Measurements from ENCODE around the gene AKAP13.

AKAP13 gene

DNA sequence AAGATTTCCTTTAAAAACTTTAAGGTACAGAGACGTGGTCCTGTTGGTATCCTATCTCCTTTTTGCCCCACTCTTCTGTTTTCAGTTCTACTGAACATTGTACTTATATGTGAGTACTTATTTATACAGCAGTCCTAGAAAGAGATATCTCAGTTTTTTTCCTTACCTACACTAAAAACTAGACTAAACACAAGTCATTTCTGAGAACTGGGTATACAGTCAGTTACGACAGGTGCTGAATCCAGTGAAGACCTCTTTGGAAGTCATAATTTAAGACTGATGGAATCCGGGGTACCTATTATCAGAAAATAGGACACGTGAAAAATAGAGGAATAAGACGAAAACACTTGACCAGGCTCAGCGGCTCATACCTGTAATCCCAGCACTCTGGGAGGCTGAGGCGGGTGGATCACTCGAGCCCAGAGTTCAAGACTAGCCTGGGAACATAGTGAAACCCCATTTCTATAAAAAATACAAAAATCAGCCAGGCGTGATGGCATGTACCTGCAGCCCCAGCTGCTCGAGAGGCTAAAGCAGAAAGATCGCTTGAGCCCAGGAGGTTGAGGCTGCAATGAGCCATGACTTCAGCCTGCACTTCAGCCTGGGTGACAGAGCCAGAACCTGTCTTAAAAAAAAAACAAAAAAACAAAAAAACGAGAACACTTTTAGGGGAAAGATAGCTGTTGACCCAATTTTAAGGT lies 338.0 kb downstream of the AKAP13 start:
- no peak for DNase-seq

- no peak for DNase-seq
Observed at GRCh38 chr15:85718981-85719380, 338.6 kb downstream of the AKAP13 start.

DNA sequence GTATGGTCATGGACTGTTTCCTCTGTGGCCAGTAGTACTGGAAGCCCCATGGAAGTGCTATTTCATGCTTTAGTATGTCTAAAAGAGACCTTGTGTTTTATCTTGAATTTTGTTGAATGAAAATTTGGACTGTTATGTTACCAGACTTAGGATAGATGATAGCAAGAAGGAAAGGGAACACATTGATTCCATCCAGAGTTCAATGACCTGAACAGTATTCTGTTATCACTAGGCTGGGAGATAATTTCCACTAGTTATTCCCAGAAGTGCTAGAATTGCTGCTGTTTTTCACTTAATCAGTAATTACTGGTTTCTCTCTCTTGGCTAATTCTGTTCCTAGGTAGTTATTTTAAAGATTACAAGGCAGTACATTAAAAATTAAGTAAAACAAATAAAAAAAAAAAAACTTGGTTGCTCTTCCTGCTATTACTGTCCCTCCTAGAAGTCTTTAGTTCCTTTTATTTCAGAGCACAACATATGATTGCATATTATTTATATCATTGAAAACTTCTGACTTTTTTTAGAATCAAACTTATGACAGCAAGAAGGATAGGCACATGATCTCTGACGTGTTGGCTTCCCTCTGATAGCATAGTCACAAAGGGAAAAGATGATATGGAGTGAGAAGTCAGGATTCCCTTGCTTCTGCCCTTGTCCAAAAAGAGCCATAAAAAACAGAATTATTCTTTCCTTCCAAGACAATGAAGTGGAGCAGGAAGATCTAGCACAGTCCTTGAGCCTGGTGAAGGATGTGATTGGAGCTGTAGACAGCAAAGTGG lies 342.2 kb downstream of the AKAP13 start:
- DNase-seq = no peak

DNA sequence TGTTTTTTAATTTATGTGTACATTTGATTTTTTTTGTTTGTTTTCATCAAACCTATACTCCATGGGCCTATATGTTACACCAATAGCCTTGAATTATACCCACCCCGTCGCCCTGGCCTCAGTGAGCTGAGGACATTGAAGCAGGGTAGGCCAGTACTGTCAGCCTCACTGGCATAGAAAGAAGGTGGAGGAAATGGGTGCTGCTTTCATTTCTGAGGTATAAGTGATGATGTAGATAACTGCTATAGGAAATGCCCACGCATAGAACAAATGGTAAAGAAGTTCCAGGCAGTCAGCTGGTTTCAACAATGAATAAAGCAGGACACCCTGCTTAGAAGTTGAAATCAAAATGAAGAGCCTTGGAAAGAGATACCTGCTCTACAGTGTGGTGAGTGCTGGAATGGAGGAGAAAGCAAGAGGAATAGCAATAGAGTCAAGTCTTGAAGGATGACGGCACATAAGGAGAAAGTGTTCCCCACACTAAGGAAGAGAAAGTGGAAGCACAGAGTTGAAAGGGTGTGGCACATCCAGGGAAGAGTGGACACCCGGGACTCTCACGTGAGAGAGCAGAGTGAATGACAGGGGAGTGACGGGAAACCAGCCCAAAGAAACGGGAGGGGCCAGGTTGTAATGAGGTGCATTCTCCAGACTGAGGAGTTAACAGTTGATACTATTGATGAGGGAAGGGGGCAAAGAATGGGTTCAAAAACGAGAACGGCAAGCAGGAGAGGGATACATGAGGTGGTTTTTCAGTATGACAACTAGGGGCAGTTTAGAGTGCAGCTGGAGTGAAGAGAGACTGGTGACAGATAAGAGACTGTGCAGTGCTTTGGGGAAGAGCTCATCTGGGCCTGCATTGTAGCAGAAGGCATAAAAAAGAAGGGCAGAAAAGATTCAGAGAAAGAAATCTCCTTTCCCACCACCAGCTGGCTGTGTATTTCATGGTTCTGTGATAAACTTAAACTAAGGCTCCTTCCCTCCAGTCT lies 343.9 kb downstream of the AKAP13 start:
- DNase-seq = no peak

GRCh38 chr15:85725019-85725418 lies 344.6 kb downstream of the AKAP13 start:
- DNase-seq = no peak

DNA sequence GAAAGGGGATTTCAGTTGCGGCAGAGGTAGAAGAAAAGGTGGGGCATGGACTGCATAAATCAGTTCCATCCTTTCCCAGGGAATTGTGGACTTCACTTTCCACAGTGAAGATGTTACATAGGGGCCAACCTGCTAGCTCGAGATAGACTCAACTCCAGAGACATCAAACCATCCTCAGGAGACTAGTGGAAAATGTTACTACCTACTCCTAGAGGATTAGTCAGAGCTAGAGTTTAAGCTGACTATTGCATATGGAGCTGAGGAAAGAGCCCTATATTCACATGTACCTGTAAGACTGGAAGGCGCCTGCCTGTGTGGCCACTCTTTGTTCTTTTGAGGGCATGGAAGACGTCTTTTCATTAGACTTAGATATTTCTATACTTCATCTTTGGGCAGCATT lies 345.2 kb downstream of the AKAP13 start:
- no peak for DNase-seq

DNA sequence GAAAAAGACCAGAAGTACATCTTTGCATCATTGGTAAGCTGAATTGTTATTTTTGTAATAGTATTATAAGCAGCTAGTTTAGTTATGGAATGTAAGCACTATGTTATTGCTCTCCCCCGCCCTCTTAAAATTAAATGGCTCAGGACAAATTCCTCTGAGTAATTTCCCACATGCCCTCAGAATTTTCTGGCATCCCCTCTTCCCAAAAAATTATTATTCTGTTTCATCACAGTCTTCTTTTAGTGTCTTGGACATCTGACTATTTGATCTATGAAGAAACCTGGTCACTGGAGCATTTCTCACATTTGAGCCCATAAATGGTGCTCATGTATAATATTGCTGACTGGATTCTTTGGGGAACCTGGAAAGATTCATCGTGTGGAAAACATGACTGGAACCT lies 346.1 kb downstream of the AKAP13 start:
- DNase-seq = no peak

- DNase-seq = no peak
Observed at GRCh38 chr15:85727068-85727467, 346.7 kb downstream of the AKAP13 start.

GRCh38 chr15:85730001-85730820 lies 349.8 kb downstream of the AKAP13 start:
- peak; percentile 60 to 71 for DNase-seq

GRCh38 chr15:85733416-85733815 lies 353.0 kb downstream of the AKAP13 start:
- no peak for DNase-seq

- no peak for DNase-seq
Observed at GRCh38 chr15:85737061-85737460, 356.7 kb downstream of the AKAP13 start.

DNA sequence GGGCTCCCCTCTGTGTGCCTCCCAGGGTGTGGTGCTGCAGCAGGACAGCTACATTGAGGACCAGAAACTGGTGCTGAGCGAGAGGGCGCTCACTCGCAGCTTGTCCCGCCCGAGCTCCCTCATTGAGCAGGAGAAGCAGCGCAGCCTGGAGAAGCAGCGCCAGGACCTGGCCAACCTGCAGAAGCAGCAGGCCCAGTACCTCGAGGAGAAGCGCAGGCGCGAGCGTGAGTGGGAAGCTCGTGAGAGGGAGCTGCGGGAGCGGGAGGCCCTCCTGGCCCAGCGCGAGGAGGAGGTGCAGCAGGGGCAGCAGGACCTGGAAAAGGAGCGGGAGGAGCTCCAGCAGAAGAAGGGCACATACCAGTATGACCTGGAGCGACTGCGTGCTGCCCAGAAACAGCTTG lies 360.6 kb downstream of the AKAP13 start:
- DNase-seq = no peak

- no peak for DNase-seq
Observed at GRCh38 chr15:85741662-85742061, 361.3 kb downstream of the AKAP13 start.

GRCh38 chr15:85742186-85742821 lies 361.9 kb downstream of the AKAP13 start:
- no peak for DNase-seq

DNA sequence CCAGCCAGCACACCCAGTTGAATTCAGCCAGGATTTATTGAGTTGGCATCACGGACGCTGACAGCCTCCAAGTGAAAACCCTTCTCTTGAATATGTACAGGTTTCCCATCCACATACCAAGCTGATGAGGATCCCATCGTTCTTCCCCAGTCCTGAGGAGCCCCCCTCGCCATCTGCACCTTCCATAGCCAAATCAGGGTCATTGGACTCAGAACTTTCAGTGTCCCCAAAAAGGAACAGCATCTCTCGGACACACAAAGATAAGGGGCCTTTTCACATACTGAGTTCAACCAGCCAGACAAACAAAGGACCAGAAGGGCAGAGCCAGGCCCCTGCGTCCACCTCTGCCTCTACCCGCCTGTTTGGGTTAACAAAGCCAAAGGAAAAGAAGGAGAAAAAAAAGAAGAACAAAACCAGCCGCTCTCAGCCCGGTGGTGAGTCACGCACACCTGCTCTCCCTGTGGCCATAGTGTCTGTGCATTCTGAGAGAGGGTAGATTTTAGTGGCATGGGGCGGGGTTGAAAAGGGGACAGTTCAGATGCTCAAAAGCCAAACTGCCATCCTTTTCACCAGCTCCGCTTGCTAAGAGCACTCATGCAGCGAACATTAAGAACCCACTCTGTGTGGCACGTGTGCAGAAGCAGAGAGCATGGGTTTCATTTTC lies 363.1 kb downstream of the AKAP13 start:
- DNase-seq = no peak

- no peak for DNase-seq
Observed at GRCh38 chr15:85744579-85744978, 364.2 kb downstream of the AKAP13 start.

GRCh38 chr15:85745023-85745422 lies 364.6 kb downstream of the AKAP13 start:
- DNase-seq = no peak

DNA sequence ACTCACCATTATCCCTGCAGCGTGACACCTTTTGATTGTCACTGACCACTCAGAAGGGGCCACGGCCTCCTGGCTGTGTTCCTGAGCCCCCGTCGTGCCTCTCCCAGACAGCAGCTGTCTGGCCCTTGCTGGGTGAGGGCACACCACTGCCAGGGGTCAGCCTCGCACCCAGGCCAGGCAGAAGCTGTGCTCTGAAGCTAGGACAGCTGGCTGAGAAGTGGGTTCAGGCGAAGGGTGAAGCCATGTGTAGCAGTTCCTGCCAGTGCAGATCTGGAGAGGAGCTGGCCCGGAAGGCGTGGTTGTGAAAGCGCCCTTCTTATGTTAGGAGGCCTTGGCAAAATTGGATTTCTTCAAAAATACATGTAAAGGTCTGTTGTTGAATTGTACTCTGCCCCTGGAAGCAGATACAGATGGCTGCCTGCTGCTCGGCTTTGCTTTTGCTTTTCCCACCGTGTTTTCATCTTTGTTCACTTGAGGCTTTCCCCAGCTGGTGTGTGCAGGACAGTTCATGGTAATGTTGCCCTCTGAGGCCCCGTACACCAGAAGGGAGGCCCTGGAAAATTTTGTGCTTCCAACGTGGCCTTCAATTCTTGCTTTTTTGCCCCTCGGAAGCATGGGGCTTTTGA lies 365.2 kb downstream of the AKAP13 start:
- DNase-seq = no peak

GRCh38 chr15:85746641-85747040 lies 366.2 kb downstream of the AKAP13 start:
- DNase-seq = no peak

- DNase-seq = no peak
Observed at GRCh38 chr15:85748176-85748575, 367.8 kb downstream of the AKAP13 start.

GRCh38 chr15:85748729-85749128 lies 368.3 kb downstream of the AKAP13 start:
- no peak for DNase-seq
